IMR-90 (cell line): ENCODE measurements around the gene DARS1. TPM values are rescaled to one million over a fixed set of nuclear protein-coding genes. Genes with fewer than 3 reads are reported as not detected.

Experiments used
- ATAC-seq: fragments of 200-7000 bp; cut with Tn5 transposase; 2 replicates; pipeline ENCODE4 v1.9.1; 2020; ENCODE audit warnings: low read depth, mild to moderate bottlenecking, moderate library complexity
- BruUV-seq: library from RNA; stranded (reverse); fragments of 400-500 nt; replicated peaks from 2 replicates; lab custom pipeline; 2021; lab: Mats Ljungman, UMichigan
- CTCF ChIA-PET: fragments of 300-600 bp; formaldehyde crosslinking; extraction: SDS; loops from one replicate; lab custom pipeline; 2021; ENCODE audit warnings: antibody characterized with exemption; lab: Yijun Ruan, JAX
- POLR2A ChIA-PET: fragments of 300-600 bp; sonication (Branson Sonifier 250); formaldehyde crosslinking; loops from one replicate; lab custom pipeline; 2022; ENCODE audit warnings: antibody characterized with exemption; ENCODE audit not compliant: unreplicated experiment; lab: Charles Lee
- DNase-seq: peaks from one replicate; pipeline ENCODE4 v3.0.0; 2013
- H2AFZ ChIP-seq: replicated peaks from 2 replicates; pipeline ENCODE3; 2013; ENCODE audit warnings: low read length, mild to moderate bottlenecking; ENCODE audit not compliant: poor library complexity
- H2AK5ac ChIP-seq: 2 replicates; pipeline ENCODE4 v1.6.1; 2013; ENCODE audit warnings: low read depth, low read length, inconsistent platforms
- H2AK9ac ChIP-seq: replicated peaks from 2 replicates; pipeline ENCODE3; 2013; ENCODE audit warnings: mild to moderate bottlenecking, low read depth, low read length, moderate library complexity; ENCODE audit not compliant: poor library complexity
- H2BK120ac ChIP-seq: 2 replicates; pipeline ENCODE4 v1.6.1; 2013; ENCODE audit warnings: low read depth, low read length, inconsistent platforms
- H2BK15ac ChIP-seq: 3 replicates; pipeline ENCODE4 v1.6.1; 2013; ENCODE audit warnings: low read depth, low read length, inconsistent platforms
- H2BK20ac ChIP-seq: 2 replicates; pipeline ENCODE4 v1.6.1; 2013; ENCODE audit warnings: low read depth, mild to moderate bottlenecking, inconsistent platforms, low read length, moderate library complexity
- H2BK5ac ChIP-seq: 2 replicates; pipeline ENCODE4 v1.6.1; 2013; ENCODE audit warnings: mild to moderate bottlenecking, low read depth, low read length, inconsistent platforms; ENCODE audit not compliant: poor library complexity, severe bottlenecking
- H3K14ac ChIP-seq: replicated peaks from 2 replicates; pipeline ENCODE4 v1.6.1; 2013; ENCODE audit warnings: low read depth, low read length, inconsistent platforms
- H3K18ac ChIP-seq: 2 replicates; pipeline ENCODE4 v1.6.1; 2013; ENCODE audit warnings: low read depth, low read length, control low read depth
- H3K23ac ChIP-seq: 2 replicates; pipeline ENCODE4 v1.6.1; 2013; ENCODE audit warnings: low read depth, low read length, inconsistent platforms
- H3K27ac ChIP-seq: 2 replicates; pipeline ENCODE4 v1.5.1; 2013; ENCODE audit warnings: mild to moderate bottlenecking, control low read depth, low read length; ENCODE audit not compliant: insufficient read depth
- H3K27me3 ChIP-seq: 2 replicates; pipeline ENCODE4 v1.6.1; 2013; ENCODE audit warnings: low read length; ENCODE audit not compliant: control insufficient read depth, insufficient read depth
- H3K36me3 ChIP-seq: 2 replicates; pipeline ENCODE4 v1.6.1; 2013; ENCODE audit warnings: low read length, mixed read lengths; ENCODE audit not compliant: control insufficient read depth, insufficient read depth
- H3K4ac ChIP-seq: 2 replicates; pipeline ENCODE4 v1.6.1; 2013; ENCODE audit warnings: low read depth, low read length, inconsistent platforms
- H3K4me1 ChIP-seq: 2 replicates; pipeline ENCODE4 v1.6.1; 2013; ENCODE audit warnings: low read length, mixed read lengths; ENCODE audit not compliant: control insufficient read depth, insufficient read depth
- H3K4me2 ChIP-seq: 2 replicates; pipeline ENCODE4 v1.6.1; 2013; ENCODE audit warnings: low read depth, mild to moderate bottlenecking, control low read depth, low read length, moderate library complexity
- H3K4me3 ChIP-seq: 2 replicates; pipeline ENCODE4 v1.5.1; 2013; ENCODE audit warnings: low read depth, mild to moderate bottlenecking, control low read depth, low read length, moderate library complexity; ENCODE audit not compliant: insufficient read depth
- H3K56ac ChIP-seq: 2 replicates; pipeline ENCODE4 v1.6.1; 2013; ENCODE audit warnings: low read length, inconsistent platforms; ENCODE audit not compliant: insufficient read depth; ENCODE audit errors: extremely low read depth
- H3K79me1 ChIP-seq, 2 experiments: 2 replicates each; pipeline ENCODE4 v1.6.1; 2013; ENCODE audit warnings: low read length in 2 of 2, inconsistent platforms in 1 of 2, low read depth in 1 of 2
- H3K9ac ChIP-seq: 2 replicates; pipeline ENCODE4 v1.6.1; 2013; ENCODE audit warnings: low read depth, low read length, control low read depth
- H3K9me1 ChIP-seq: 2 replicates; pipeline ENCODE4 v1.6.1; 2013; ENCODE audit warnings: low read length, inconsistent platforms; ENCODE audit not compliant: insufficient read depth
- H3K9me3 ChIP-seq: 2 replicates; pipeline ENCODE4 v1.6.1; 2013; ENCODE audit warnings: low read length; ENCODE audit not compliant: control insufficient read depth, insufficient read depth
- H4K20me1 ChIP-seq: 2 replicates; pipeline ENCODE4 v1.6.1; 2013; ENCODE audit warnings: low read length, inconsistent platforms; ENCODE audit not compliant: insufficient read depth
- H4K5ac ChIP-seq: 2 replicates; pipeline ENCODE4 v1.6.1; 2013; ENCODE audit warnings: mild to moderate bottlenecking, low read depth, low read length, control low read depth
- H4K8ac ChIP-seq, 2 experiments: 2 replicates each; pipeline ENCODE4 v1.6.1; 2013; ENCODE audit warnings: low read depth in 2 of 2, low read length in 2 of 2, control low read depth in 1 of 2, inconsistent platforms in 1 of 2
- H4K91ac ChIP-seq: 2 replicates; pipeline ENCODE4 v1.6.1; 2013; ENCODE audit warnings: low read depth, low read length, inconsistent platforms; ENCODE audit not compliant: insufficient read depth
- BHLHE40 ChIP-seq: fragments of 150-350 bp; IDR thresholded peaks from 2 replicates; pipeline ENCODE4 v1.6.1; 2016; ENCODE audit warnings: mild to moderate bottlenecking, low read depth, low read length
- CEBPB ChIP-seq: IDR thresholded peaks from 2 replicates; pipeline ENCODE4 v1.6.1; 2012; ENCODE audit warnings: low read depth, low read length, improper control_type of control experiment
- FOS ChIP-seq: fragments of 150-350 bp; IDR thresholded peaks from 2 replicates; pipeline ENCODE4 v1.6.1; 2016; ENCODE audit warnings: low read depth, low read length
- POLR2A ChIP-seq: IDR thresholded peaks from 2 replicates; pipeline ENCODE4 v1.6.1; 2012; ENCODE audit warnings: mild to moderate bottlenecking, low read depth, low read length
- RCOR1 ChIP-seq: IDR thresholded peaks from 2 replicates; pipeline ENCODE4 v1.6.1; 2012; ENCODE audit warnings: mild to moderate bottlenecking, low read length, improper control_type of control experiment; ENCODE audit not compliant: insufficient replicate concordance
- RFX5 ChIP-seq: IDR thresholded peaks from 2 replicates; pipeline ENCODE4 v1.8.0; 2012; ENCODE audit warnings: low read depth, mild to moderate bottlenecking, low read length, moderate library complexity
- WGBS, 2 experiments: methylation state at CpG; one replicate each; pipeline versions ENCODE4 v1.1.5 to v1.1.7; 2013; ENCODE audit warnings: missing lambda C conversion rate in 2 of 2; ENCODE audit not compliant: insufficient read length in 1 of 2; ENCODE audit errors: extremely low coverage in 2 of 2; 5-methylcytosine and 5-hydroxymethylcytosine counted together
- dilution Hi-C: fragments of 300-500 bp; cut with HindIII; formaldehyde crosslinking; loops from one replicate; pipeline ENCODE4 v1.14.3; 2018; ENCODE audit warnings: low sequenced_read_pairs; ENCODE audit not compliant: unreplicated experiment
- in situ Hi-C: fragments of 300-500 bp; cut with MboI; formaldehyde crosslinking; loops from 3 replicates; pipeline ENCODE4 v1.14.3; 2019; ENCODE audit warnings: low sequenced_read_pairs, inconsistent platforms, mixed read lengths
- intact Hi-C: fragments of 100-400 bp; cut with micrococcal nuclease; formaldehyde crosslinking; loops from 2 replicates; pipeline ENCODE4 v1.10.0; 2022
- polyA plus RNA-seq, 3 experiments: library from polyadenylated mRNA; depleted of rRNA; stranded (reverse); fragments of >200 nt; gene quantifications; 2 replicates each; pipeline ENCODE4 v1.2.3, GENCODE V29; 2012; ENCODE audit warnings: low replicate concordance in 1 of 3
- total RNA-seq: library from RNA; depleted of rRNA; stranded (reverse); fragments of >200 nt; gene quantifications from 2 replicates; pipeline ENCODE4 v1.2.3, GENCODE V29; 2012

Gene DARS1
- total and polyA plus RNA-seq, 2 of the 4 experiments (the other 2 are of a cell fraction): 56.5 to 66.5 TPM

DNA sequence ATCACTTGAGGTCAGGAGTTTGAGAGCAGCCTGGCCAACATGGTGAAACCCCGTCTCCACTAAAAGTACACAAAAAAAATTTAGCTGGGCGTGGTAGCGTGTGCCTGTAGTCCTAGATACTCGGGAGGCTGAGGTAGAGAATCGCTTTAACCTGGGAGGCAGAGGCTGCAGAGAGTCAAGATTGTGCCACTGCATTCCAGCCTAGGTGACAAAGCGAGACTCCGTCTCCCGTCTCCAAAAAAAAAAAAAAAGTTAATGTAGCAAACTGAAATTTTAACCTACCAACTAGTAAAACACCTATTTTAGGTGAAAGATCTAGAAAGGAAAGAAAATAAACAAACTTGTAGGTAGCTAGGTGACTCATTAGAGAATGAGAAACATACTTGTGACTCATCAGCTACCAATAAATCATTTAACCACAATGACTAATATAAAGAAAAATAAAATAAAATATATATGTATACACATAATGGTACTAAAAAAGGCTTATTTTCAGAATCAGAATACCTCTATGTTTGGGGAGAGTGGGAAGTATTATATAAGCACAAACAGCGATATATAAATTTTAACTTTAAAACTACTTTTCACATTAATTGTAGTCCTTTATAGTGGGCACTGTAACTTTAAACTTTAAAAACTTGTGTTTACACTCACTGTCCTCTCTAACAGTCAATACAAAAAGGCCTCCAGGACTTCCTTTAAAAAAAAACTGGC is 36.6 kb downstream of the DARS1 start:
- Histone ChIP-seq H3K9ac (no peak overlapping the region), H2BK120ac (no peak overlapping the region), H3K36me3 (peaks cover 3% of the 10 kb centered on the region), H3K14ac (no peak overlapping the region), H2BK5ac (no peak overlapping the region), H2AK5ac (no peak overlapping the region), H3K4me2 (no peak overlapping the region), H3K9me3 (no peaks in the 10 kb centered on the region), H3K9me1 (peaks cover 7% of the 10 kb centered on the region; the same call in 1 of the 2 replicates), H3K4me3 (no peak overlapping the region), H3K4me1 (no peaks in the 10 kb centered on the region), H3K27ac (no peak overlapping the region), H3K27me3 (no peaks in the 10 kb centered on the region), H2BK20ac (no peak overlapping the region), H3K56ac (no peak overlapping the region), H2BK15ac (no peak overlapping the region), H4K20me1 (peaks cover 18% of the 10 kb centered on the region; the same call in 1 of the 2 replicates), H4K8ac (no peak overlapping the region), H2AFZ (no peak overlapping the region), H3K79me1 (peaks cover 32 to 36% of the 10 kb centered on the region in 2 experiments), H4K5ac (no peak overlapping the region), H3K23ac (no peak overlapping the region), H2AK9ac (no peak overlapping the region), H4K91ac (no peak overlapping the region), H3K4ac (no peak overlapping the region), H3K18ac (no peak overlapping the region)
- POLR2A ChIA-PET: no interaction called here
- no TSS peak for BruUV-seq
- peak; percentile 83 for DNase-seq
- peak; percentile 49; the same call in 1 of the 2 replicates for ATAC-seq
- in situ Hi-C loops (no loop called here), intact Hi-C loops (loop anchor here (1.0 kb wide), 1 partner anchor 22 kb away; no protein-coding TSS in a partner anchor), dilution Hi-C loops (no loop called here)
- WGBS, 2 experiments: no CpG with 5 or more reads among the region's 9 CpGs
- CTCF ChIA-PET: no interaction called here
- TF ChIP-seq FOS: peak; percentile 94
- no peak for TF ChIP-seq RFX5
- TF ChIP-seq BHLHE40: peak; percentile 51; the same call in 1 of the 2 replicates
- TF ChIP-seq POLR2A: no peak
- TF ChIP-seq CEBPB: peak; percentile 3; the same call in 1 of the 2 replicates
- no peak for TF ChIP-seq RCOR1
